Measurements from ENCODE around the gene CYB5D1.

CYB5D1 gene

DNA sequence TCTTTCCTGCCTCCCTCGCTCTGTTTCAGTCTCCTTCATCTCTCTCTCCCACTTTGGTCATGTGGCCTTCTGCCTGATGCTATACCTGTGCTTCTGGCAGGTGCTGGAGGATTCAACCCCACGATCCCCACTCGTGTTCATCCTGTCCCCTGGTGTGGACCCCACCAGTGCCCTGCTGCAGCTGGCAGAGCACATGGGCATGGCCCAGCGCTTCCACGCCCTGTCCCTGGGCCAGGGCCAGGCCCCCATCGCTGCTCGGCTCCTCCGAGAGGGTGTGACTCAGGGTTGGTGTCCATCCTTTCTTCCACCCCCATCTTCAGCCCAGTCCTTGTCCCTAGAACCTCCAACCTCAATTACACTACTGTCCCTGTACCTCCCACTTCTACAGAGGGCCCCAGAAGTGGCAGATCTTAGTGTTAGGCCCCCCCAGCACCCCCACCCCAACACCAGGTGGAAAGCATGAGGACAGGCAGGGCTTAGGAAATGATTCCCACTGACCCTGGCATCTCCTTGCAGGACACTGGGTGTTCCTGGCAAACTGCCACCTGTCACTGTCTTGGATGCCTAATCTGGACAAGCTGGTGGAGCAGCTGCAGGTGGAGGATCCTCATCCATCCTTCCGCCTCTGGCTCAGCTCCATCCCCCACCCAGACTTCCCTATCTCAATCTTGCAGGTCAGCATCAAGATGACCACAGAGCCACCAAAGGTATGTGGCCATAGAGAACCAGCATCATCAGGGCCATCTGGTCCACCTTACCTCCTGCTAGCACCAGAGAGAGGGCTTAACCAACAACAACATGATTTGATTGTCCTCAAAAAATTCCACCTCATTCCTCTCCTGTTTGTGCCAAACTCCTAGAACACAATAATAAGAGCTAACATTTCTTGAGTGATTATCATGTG is 33.5 kb upstream of the CYB5D1 start:
- no peak for DNase-seq (ENCODE audit: low read depth)
- no peak for TF ChIP-seq CTCF (IDR thresholded peaks at IDR 0.05; ENCODE audit: control insufficient read depth, extremely low read depth, insufficient read depth)
- no peak overlapping the region for H3K4me3 ChIP-seq (ENCODE audit: low read depth, low read length)

- H3K4me3 ChIP-seq (ENCODE audit: low read depth, low read length), result no peak overlapping the region
- TF ChIP-seq CTCF (IDR thresholded peaks at IDR 0.05; ENCODE audit: control insufficient read depth, extremely low read depth, insufficient read depth), result peak; percentile 39; the same call in 1 of the 2 replicates
- no peak for DNase-seq (ENCODE audit: low read depth)
These were observed 32.4 kb upstream of the CYB5D1 start for GRCh38 chr17:7825206-7825990.

DNA sequence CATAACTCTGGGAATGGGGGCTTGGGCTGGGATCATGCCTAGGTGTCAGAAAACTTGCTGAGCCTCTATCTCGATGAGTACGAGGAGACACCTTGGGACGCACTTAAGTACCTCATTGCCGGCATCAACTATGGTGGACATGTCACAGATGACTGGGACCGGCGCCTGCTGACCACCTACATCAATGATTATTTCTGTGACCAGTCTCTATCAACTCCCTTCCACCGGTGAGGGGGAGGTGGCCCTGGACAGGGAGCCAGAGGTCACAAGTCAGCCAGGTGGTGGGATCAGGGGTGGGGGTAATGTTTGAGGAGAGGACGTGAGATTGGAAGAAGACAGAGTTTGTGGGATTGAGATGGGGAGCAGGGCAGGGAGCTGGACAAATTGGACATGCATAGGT is 27.2 kb upstream of the CYB5D1 start:
- no peak for TF ChIP-seq CTCF (IDR thresholded peaks at IDR 0.05; ENCODE audit: control insufficient read depth, extremely low read depth, insufficient read depth)
- no peak overlapping the region for H3K4me3 ChIP-seq (ENCODE audit: low read depth, low read length)
- DNase-seq (ENCODE audit: low read depth), result no peak

- TF ChIP-seq CTCF (IDR thresholded peaks at IDR 0.05; ENCODE audit: control insufficient read depth, extremely low read depth, insufficient read depth), result no peak
- no peak for DNase-seq (ENCODE audit: low read depth)
- no peak overlapping the region for H3K4me3 ChIP-seq (ENCODE audit: low read depth, low read length)
These were observed 26.6 kb upstream of the CYB5D1 start for GRCh38 chr17:7831233-7831632.

GRCh38 chr17:7832431-7832830 is 25.4 kb upstream of the CYB5D1 start:
- no peak for DNase-seq (ENCODE audit: low read depth)
- no peak for TF ChIP-seq CTCF (IDR thresholded peaks at IDR 0.05; ENCODE audit: control insufficient read depth, extremely low read depth, insufficient read depth)
- no peak overlapping the region for H3K4me3 ChIP-seq (ENCODE audit: low read depth, low read length)

- H3K4me3 ChIP-seq (ENCODE audit: low read depth, low read length), result peak overlapping the region; percentile 62
- no peak for DNase-seq (ENCODE audit: low read depth)
- TF ChIP-seq CTCF (IDR thresholded peaks at IDR 0.05; ENCODE audit: control insufficient read depth, extremely low read depth, insufficient read depth), result no peak
These were observed 24.6 kb upstream of the CYB5D1 start for GRCh38 chr17:7833011-7833794.

All from LNCaP clone FGC (cell line).